ENCODE measurements around the gene GALNT15. TPM values are rescaled to one million over a fixed set of nuclear protein-coding genes. Genes with fewer than 3 reads are reported as not detected.

GALNT15 gene
- total RNA-seq, 1 donor, result under 0.01 TPM

DNA sequence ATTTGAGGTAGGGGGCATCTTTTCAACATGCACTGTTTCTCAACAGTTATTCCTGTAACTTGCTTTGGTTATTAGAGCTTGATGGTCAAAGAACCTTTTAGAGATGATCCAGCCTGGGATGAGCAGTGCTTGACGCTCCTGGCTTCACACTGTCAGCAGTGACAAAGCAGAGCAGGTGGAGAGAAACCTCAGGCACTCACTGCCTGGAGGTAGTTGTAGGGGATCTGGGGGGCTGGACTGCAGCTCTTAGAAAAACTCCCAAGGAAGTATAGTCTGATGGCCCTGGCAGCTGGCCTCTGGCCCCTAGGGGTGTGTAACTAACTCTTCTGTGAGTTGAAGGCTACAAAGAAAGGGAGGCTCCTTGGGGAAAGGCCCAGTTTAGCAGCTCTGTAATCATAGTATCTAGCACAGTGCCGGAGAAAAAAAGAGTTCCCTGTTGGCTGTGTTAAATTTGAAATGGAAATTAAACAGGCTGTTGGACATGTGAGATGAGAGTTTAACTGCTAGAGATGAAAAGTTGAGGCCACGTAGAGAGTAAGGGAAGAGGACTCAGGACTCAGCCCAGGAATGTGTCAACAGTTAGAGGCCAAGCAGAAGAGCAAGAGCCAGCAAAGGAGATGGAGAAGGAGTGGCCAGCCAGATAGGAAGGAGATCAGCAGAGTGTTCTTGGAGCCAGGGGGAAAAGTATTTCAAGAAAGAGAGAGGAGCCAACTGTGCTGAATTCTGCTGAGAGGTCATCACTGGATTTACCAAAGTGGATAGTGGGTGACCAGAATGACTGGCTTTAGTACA lies 104.7 kb downstream of the GALNT15 start:
- DNase-seq (ENCODE audit: low read depth in 2 of 3, low spot score in 2 of 3), result no peak

DNA sequence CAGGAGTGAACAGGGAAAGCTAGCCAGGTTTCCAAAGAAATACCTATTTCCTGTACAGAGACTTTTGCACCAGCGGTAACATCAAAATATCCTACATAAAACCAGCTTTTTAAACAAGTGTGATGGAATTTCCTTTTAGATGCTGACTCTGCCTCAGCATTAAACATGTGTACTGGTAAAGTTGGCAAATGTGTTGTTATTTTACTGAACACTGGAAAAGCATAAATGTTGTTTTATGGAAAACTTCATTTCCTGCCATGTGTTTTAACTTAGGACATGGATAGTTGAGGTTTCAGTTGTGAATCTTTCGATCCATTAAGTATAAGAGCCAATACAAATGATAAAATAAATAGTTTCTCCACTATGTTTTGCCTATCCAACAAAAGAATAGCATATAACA lies 106.2 kb downstream of the GALNT15 start:
- no peak for DNase-seq (ENCODE audit: low read depth in 2 of 3, low spot score in 2 of 3)

Other genes starting within 250 kb of the GALNT15 start
- gene DPH3, start 90.3 kb downstream of the GALNT15 start, total RNA-seq, result 4.6 TPM
- 10.0 TPM for gene OXNAD1, start 90.5 kb downstream of the GALNT15 start, total RNA-seq